VCaP (cell line): ENCODE data around the gene ROR1.

Experiments used
- H3K27ac ChIP-seq: fragments of 450-650 bp; 2 replicates; pipeline ENCODE4 v1.5.1; 2017
- TF ChIP-seq, protein P1 (sequence below): fragments of 450-650 bp; conservative IDR thresholded peaks from 2 replicates; pipeline ENCODE4 v1.5.1; 2017; ENCODE audit warnings: mild to moderate bottlenecking, moderate library complexity

ROR1 gene

DNA sequence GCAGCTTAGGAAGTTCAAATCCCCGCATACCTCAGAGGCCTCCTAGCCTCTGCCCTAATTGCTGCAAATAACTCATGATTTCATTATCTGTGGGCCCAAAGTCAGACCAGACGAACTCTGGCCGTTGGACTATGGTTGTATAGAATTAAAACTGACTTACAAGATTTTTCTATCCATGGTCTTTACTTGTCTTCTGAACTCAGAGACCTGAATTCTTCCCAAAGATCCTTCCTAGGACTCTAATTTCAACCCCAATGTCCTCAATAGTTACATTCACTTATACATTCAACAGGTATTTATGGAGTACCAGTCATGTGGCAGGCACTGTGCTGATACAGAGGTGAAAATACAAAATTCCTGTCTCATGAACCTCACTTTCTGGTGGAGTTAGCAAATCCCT lies 247.2 kb downstream of the ROR1 start:
- TF ChIP-seq, protein P1, sequence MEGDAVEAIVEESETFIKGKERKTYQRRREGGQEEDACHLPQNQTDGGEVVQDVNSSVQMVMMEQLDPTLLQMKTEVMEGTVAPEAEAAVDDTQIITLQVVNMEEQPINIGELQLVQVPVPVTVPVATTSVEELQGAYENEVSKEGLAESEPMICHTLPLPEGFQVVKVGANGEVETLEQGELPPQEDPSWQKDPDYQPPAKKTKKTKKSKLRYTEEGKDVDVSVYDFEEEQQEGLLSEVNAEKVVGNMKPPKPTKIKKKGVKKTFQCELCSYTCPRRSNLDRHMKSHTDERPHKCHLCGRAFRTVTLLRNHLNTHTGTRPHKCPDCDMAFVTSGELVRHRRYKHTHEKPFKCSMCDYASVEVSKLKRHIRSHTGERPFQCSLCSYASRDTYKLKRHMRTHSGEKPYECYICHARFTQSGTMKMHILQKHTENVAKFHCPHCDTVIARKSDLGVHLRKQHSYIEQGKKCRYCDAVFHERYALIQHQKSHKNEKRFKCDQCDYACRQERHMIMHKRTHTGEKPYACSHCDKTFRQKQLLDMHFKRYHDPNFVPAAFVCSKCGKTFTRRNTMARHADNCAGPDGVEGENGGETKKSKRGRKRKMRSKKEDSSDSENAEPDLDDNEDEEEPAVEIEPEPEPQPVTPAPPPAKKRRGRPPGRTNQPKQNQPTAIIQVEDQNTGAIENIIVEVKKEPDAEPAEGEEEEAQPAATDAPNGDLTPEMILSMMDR = no peak
- no peak overlapping the region for H3K27ac ChIP-seq

DNA sequence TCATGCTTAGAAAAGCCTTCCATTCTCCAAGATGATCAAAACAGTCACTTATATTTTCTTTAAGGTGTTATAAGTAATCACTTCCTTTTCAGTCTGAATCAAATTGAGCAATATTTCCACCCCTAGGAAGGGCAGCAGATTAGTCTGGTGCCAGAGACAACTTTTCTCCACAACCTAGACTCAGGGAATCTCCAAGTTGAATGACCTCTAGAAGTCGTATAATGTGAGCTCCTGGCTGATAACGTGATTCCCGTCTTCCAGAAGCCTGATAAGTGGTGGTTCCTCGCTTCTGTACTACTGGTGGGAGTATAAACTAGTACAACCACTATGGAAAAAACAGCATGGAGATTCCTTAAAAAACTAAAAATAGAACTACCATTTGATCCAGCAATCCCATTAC lies 251.2 kb downstream of the ROR1 start:
- no peak overlapping the region for H3K27ac ChIP-seq
- TF ChIP-seq, protein P1 = no peak

DNA sequence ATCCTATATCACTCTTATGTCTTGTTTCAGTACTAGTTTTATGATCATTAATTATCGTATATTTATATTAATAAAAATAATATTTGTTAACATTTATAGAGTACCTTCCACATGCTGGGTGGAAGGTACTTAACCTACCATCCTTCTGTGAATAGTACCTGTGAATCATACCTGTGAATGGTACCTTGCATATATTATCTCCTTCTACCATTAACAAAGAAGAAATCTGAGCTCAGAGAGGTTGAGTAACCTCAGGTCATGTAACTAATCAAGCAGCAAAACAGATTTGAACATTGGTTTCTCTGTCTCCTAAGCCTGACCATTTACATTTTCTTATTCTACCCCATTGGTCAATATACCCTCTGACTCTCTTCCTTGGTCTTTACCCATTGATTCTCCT lies 255.2 kb downstream of the ROR1 start:
- TF ChIP-seq, protein P1 = no peak
- H3K27ac ChIP-seq = no peak overlapping the region

DNA sequence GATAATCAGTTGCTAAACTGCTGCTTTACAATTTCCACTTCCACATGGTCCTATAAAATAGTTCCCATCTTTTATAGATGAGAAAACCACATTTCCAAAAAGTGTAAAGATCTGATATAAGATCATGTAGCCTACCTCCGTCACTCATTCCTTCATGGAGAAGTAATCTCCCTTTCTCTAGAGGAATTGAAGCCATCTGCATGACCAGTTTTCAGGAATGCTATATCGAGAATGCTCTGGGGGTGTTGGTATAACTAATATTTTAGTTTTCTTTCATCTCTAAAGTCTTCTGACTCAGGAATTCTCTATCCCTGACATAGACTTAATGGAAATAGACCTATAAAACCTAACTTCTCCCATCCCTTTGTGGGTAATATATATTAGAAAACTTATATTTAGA lies 256.6 kb downstream of the ROR1 start:
- H3K27ac ChIP-seq = no peak overlapping the region
- TF ChIP-seq, protein P1 = no peak

DNA sequence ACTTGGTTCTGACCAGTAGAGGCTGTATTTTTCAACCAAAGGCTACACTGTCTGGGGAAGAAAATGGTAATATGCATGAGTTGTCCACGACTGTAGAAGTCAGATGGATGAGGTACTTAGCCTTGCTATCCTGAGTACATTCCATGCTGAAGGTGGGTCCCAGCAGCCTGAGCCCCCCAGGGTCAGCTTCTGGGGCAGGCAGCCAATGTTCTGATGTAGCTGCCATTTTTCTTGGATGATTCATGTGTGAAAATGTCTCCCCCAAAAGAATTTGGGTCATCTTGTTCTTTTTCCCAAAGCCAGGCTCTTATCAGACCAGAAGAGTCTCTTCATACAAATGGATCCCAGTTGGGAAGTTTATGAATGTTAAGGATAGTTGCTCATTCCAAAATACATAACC lies 257.4 kb downstream of the ROR1 start:
- no peak overlapping the region for H3K27ac ChIP-seq

DNA sequence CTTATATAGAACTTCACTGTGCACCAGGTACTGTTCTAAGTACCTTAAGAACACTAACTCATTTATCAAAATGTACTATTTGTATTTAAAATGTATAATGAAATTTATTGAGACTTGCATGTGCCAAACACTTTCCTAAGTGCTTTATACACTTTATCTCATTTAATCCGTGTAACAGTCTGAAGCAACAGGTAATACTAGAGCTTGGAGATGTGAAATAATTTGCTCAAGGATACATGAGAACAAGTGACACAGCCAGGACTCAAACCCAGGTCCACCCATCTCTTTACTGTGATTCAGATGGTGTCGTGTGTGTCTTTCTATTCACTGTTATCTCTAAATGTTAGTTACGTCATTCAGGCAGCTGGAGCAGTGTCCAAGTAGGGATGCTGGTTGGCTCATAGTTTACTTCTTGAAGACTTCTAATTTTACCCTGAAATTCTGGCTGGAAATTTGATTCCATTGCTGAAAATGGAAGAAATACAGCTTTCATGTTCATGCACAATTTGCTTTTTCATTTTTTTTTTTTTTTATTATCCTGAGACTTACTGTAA lies 259.9 kb downstream of the ROR1 start:
- TF ChIP-seq, protein P1 = no peak
- no peak overlapping the region for H3K27ac ChIP-seq

More for the DNA sequence above, 257.4 kb downstream of the ROR1 start:
- TF ChIP-seq, protein P1 = no peak

DNA sequence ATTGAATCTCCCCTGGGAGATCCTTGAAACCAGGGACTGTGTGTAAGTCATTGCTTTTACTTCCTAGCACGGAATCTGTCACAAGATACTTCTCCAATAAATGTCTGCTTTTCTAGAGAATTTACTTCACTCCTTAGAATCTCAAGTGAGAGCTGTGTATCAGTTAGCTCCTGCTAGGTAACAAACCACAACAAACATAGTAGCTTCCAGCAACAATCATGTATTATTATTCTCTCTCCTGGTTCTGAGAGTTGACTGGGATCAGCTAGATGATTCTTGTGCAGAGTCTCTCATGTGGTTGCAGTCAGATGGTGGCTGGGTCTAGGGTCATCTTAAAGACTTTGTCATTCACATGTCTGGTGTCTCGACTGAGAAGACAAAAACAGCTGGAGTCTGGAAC lies 262.7 kb downstream of the ROR1 start:
- H3K27ac ChIP-seq = no peak overlapping the region
- TF ChIP-seq, protein P1 = no peak
